Upper lobe of left lung (tissue), 6 donors: Measurements from ENCODE around the gene LRP5. TPM values are rescaled to one million over a fixed set of nuclear protein-coding genes. Genes with fewer than 3 reads are reported as not detected.

Experiments
- ATAC-seq, 2 donors: fragments of 200-7000 bp; cut with Tn5 transposase; one replicate each; pipeline ENCODE4 v1.9.1; 2022; ENCODE audit warnings: mild to moderate bottlenecking in 2 of 2, moderate library complexity in 2 of 2; ENCODE audit not compliant: low FRiP score in 2 of 2
- DNase-seq, 2 donors: peaks; one replicate each; pipeline ENCODE4 v3.0.0-alpha.2; 2019 to 2020
- H3K27ac ChIP-seq, 4 donors: fragments of 200-600 bp; sonication (generic); one replicate each; pipeline ENCODE4 v1.5.1; 2016 to 2019
- H3K27me3 ChIP-seq, 4 donors: fragments of 200-600 bp; sonication (generic); one replicate each; pipeline ENCODE4 v1.5.1; 2017 to 2019
- H3K36me3 ChIP-seq, 4 donors: fragments of 200-600 bp; sonication (generic); one replicate each; pipeline ENCODE4 v1.5.1; 2016 to 2019
- H3K4me1 ChIP-seq, 4 donors: fragments of 200-600 bp; sonication (generic); one replicate each; pipeline ENCODE4 v1.5.1; 2018 to 2019
- H3K4me3 ChIP-seq, 4 donors: fragments of 200-600 bp; sonication (generic); one replicate each; pipeline ENCODE4 v1.5.1; 2017 to 2019; ENCODE audit warnings: mild to moderate bottlenecking in 2 of 4, moderate library complexity in 1 of 4
- H3K9me3 ChIP-seq, 4 donors: fragments of 200-600 bp; sonication (generic); one replicate each; pipeline ENCODE4 v1.5.1; 2018 to 2019
- CTCF ChIP-seq, 6 experiments: fragments of 450-650 bp in 4 of 6; fragments of 200-600 bp in 2 of 6; sonication (generic) in 2 of 6; IDR thresholded peaks; one replicate each; pipeline ENCODE4 v1.5.1; 2016 to 2019; ENCODE audit warnings: antibody characterized with exemption in 6 of 6
- EP300 ChIP-seq, 4 donors: sonication (generic); formaldehyde crosslinking; IDR thresholded peaks; one replicate each; pipeline ENCODE4 v1.5.1; 2017; ENCODE audit warnings: antibody characterized with exemption in 4 of 4, control low read depth in 2 of 4
- POLR2A ChIP-seq, 4 donors: fragments of 450-650 bp; IDR thresholded peaks; one replicate each; pipeline ENCODE4 v1.5.1; 2016 to 2017; ENCODE audit warnings: antibody characterized with exemption in 4 of 4, mild to moderate bottlenecking in 2 of 4
- POLR2AphosphoS5 ChIP-seq, 2 donors: sonication (generic); formaldehyde crosslinking; IDR thresholded peaks; one replicate each; pipeline ENCODE4 v1.5.1; 2017; ENCODE audit warnings: antibody characterized with exemption in 2 of 2
- WGBS, 2 donors: methylation state at CpG; one replicate each; pipeline ENCODE4 v1.1.5; 2017 to 2018; 5-methylcytosine and 5-hydroxymethylcytosine counted together
- total RNA-seq, 6 donors: library from RNA; depleted of rRNA in 4 of 6; stranded (reverse); fragments of >200 nt in 4 of 6; gene quantifications; one replicate each; pipeline versions ENCODE4 v1.1.0 to v1.2.1, GENCODE V29; 2016 to 2021
- donor health status: DM: no; HTN: no; CAD: no; lungs with moderate emphysema.
- donor health status: DM: no; HTN: yes; CAD: no; lungs with severe emphysema.

LRP5 gene
- total RNA-seq, 6 donors from 2014 or later, result 51.5 to 79.4 (median 67.6) TPM

- peaks cover 9 to 15% (median 12%) of the 10 kb centered on the region in 4 donors for H3K4me1 ChIP-seq
- DNase-seq (no peak), ATAC-seq (no peak)
- H3K36me3 ChIP-seq, result no peaks in the 10 kb centered on the region
- no peaks in the 10 kb centered on the region for H3K9me3 ChIP-seq
- no peak overlapping the region for H3K27ac ChIP-seq
- TF ChIP-seq POLR2A (IDR thresholded peaks at IDR 0.05) (no peak), POLR2AphosphoS5 (IDR thresholded peaks at IDR 0.05) (no peak), EP300 (IDR thresholded peaks at IDR 0.05) (no peak), CTCF (IDR thresholded peaks at IDR 0.05) (no peak)
- H3K4me3 ChIP-seq, result no peak overlapping the region
- no peaks in the 10 kb centered on the region for H3K27me3 ChIP-seq
- WGBS, 2 donors, result 70 to 76% methylated on average over 2 of the region's 2 CpGs
These were observed 18.7 kb upstream of the LRP5 start for GRCh38 chr11:68293708-68294107.

GRCh38 chr11:68295271-68295670 is 17.1 kb upstream of the LRP5 start:
- H3K4me1 ChIP-seq, result peaks cover 9 to 18% (median 13%) of the 10 kb centered on the region in 4 donors
- no peaks in the 10 kb centered on the region for H3K36me3 ChIP-seq
- no peak overlapping the region for H3K4me3 ChIP-seq
- TF ChIP-seq EP300 (IDR thresholded peaks at IDR 0.05) (no peak), POLR2AphosphoS5 (IDR thresholded peaks at IDR 0.05) (no peak), POLR2A (IDR thresholded peaks at IDR 0.05) (no peak), CTCF (IDR thresholded peaks at IDR 0.05) (no peak)
- no peaks in the 10 kb centered on the region for H3K27me3 ChIP-seq
- 94 to 97% methylated on average over 1 of the region's 1 CpG for WGBS, 2 donors
- H3K27ac ChIP-seq, result no peak overlapping the region
- H3K9me3 ChIP-seq, result no peaks in the 10 kb centered on the region
- DNase-seq (no peak), ATAC-seq (no peak)

- no peaks in the 10 kb centered on the region for H3K36me3 ChIP-seq
- H3K9me3 ChIP-seq, result no peaks in the 10 kb centered on the region
- H3K4me1 ChIP-seq, result peaks cover 9 to 18% (median 13%) of the 10 kb centered on the region in 4 donors
- DNase-seq (no peak), ATAC-seq (no peak)
- TF ChIP-seq CTCF (IDR thresholded peaks at IDR 0.05) (no peak), POLR2AphosphoS5 (IDR thresholded peaks at IDR 0.05) (no peak), POLR2A (IDR thresholded peaks at IDR 0.05) (no peak), EP300 (IDR thresholded peaks at IDR 0.05) (no peak)
- 91 to 98% methylated on average over 4 to 5 of the region's 5 CpGs for WGBS, 2 donors
- H3K27ac ChIP-seq, result no peak overlapping the region
- H3K4me3 ChIP-seq, result no peak overlapping the region
- no peaks in the 10 kb centered on the region for H3K27me3 ChIP-seq
These were observed 16.5 kb upstream of the LRP5 start for GRCh38 chr11:68295940-68296339.

- Histone ChIP-seq H3K36me3 (no peaks in the 10 kb centered on the region), H3K27ac (no peak overlapping the region), H3K27me3 (no peaks in the 10 kb centered on the region), H3K4me1 (peaks cover 9 to 18% (median 13%) of the 10 kb centered on the region in 4 donors), H3K9me3 (no peaks in the 10 kb centered on the region), H3K4me3 (no peak overlapping the region)
- 90 to 91% methylated on average over 9 to 15 of the region's 15 CpGs for WGBS, 2 donors
- peak in 1 of 2 donors; percentile 37 for ATAC-seq
- peak in 1 of 2 donors; percentile 48 for DNase-seq
- TF ChIP-seq EP300 (IDR thresholded peaks at IDR 0.05), result no peak
- TF ChIP-seq POLR2A (IDR thresholded peaks at IDR 0.05), result no peak
- no peak for TF ChIP-seq POLR2AphosphoS5 (IDR thresholded peaks at IDR 0.05)
- TF ChIP-seq CTCF (IDR thresholded peaks at IDR 0.05), result no peak
These were observed 15.9 kb upstream of the LRP5 start for GRCh38 chr11:68296344-68297051.

GRCh38 chr11:68297052-68297378 is 15.4 kb upstream of the LRP5 start:
- ATAC-seq (no peak), DNase-seq (no peak)
- no peak overlapping the region for H3K27ac ChIP-seq

More at GRCh38 chr11:68297052-68297378, 15.4 kb upstream of the LRP5 start:
- 93 to 96% methylated on average over 4 to 6 of the region's 6 CpGs for WGBS, 2 donors
- Histone ChIP-seq H3K9me3 (no peaks in the 10 kb centered on the region), H3K4me3 (no peak overlapping the region), H3K36me3 (no peaks in the 10 kb centered on the region), H3K4me1 (peaks cover 9 to 18% (median 13%) of the 10 kb centered on the region in 4 donors), H3K27me3 (no peaks in the 10 kb centered on the region)
- TF ChIP-seq POLR2AphosphoS5 (IDR thresholded peaks at IDR 0.05) (no peak), POLR2A (IDR thresholded peaks at IDR 0.05) (no peak), EP300 (IDR thresholded peaks at IDR 0.05) (no peak), CTCF (IDR thresholded peaks at IDR 0.05) (no peak)
